Endometrial microvascular endothelial cells (primary cell): ENCODE data around the gene TTYH3. TPM values are rescaled to one million over a fixed set of nuclear protein-coding genes. Genes with fewer than 3 reads are reported as not detected.

Experiments
- in situ Hi-C: cut with HindIII; loops from 2 replicates; pipeline ENCODE4 v1.10.0; 2017; ENCODE audit warnings: low sequenced_read_pairs, low pct_unique_long_range_greater_than_20kb; ENCODE audit errors: inconsistent ontology term
- total RNA-seq: library from RNA; depleted of rRNA; stranded (reverse); fragments of >200 nt; gene quantifications from one replicate; pipeline ENCODE4 v1.2.3, GENCODE V29; 2015; ENCODE audit errors: inconsistent ontology term

TTYH3 gene
- total RNA-seq, 1 donor from 2014 or later, result 98.6 TPM

GRCh38 chr7:2613931-2614600, 17.7 kb upstream of the TTYH3 start:
- in situ Hi-C loops, result no loop called here

GRCh38 chr7:2614631-2615330, 17.0 kb upstream of the TTYH3 start:
- in situ Hi-C loops, result no loop called here

- in situ Hi-C loops, result no loop called here
Observed at GRCh38 chr7:2616387-2617324, 15.1 kb upstream of the TTYH3 start.

- in situ Hi-C loops, result no loop called here
Observed at GRCh38 chr7:2617325-2617905, 14.4 kb upstream of the TTYH3 start.

GRCh38 chr7:2619116-2619515, 12.7 kb upstream of the TTYH3 start:
- in situ Hi-C loops, result no loop called here

- in situ Hi-C loops, result no loop called here
Observed at GRCh38 chr7:2621061-2621828, 10.5 kb upstream of the TTYH3 start.

GRCh38 chr7:2621948-2622640, 9.7 kb upstream of the TTYH3 start:
- in situ Hi-C loops, result no loop called here

GRCh38 chr7:2622869-2623697, 8.7 kb upstream of the TTYH3 start:
- in situ Hi-C loops, result no loop called here

- in situ Hi-C loops, result no loop called here
Observed at GRCh38 chr7:2623698-2624014, 8.1 kb upstream of the TTYH3 start.

- in situ Hi-C loops, result no loop called here
Observed at GRCh38 chr7:2624293-2624886, 7.4 kb upstream of the TTYH3 start.

GRCh38 chr7:2626498-2627117, 5.2 kb upstream of the TTYH3 start:
- in situ Hi-C loops, result no loop called here

- in situ Hi-C loops, result no loop called here
Observed at GRCh38 chr7:2627258-2628129, 4.3 kb upstream of the TTYH3 start.

- in situ Hi-C loops, result no loop called here
Observed at GRCh38 chr7:2628130-2628482, 3.7 kb upstream of the TTYH3 start.

- in situ Hi-C loops, result no loop called here
Observed at GRCh38 chr7:2628891-2629290, 2.9 kb upstream of the TTYH3 start.

GRCh38 chr7:2629746-2630681, 1.8 kb upstream of the TTYH3 start:
- in situ Hi-C loops, result no loop called here
